ENCODE measurements around the gene NFATC1.

- TF ChIP-seq GATA2 (IDR thresholded peaks at IDR 0.05; ENCODE audit: low read depth, low read length) (no peak), GATA3 (IDR thresholded peaks at IDR 0.05; ENCODE audit: low read depth, low read length) (no peak)
Observed at GRCh38 chr18:79379251-79379905, 16.4 kb upstream of the NFATC1 start.

Data from SH-SY5Y (cell line).